HG02943 (cell line): ENCODE measurements around the gene PIGT.

Experiments used
- ATAC-seq: cut with Tn5 transposase; IDR thresholded peaks from one replicate; pipeline ENCODE4 v1.9.1; 2021; ENCODE audit warnings: mild to moderate bottlenecking, low read depth, moderate library complexity; ENCODE audit not compliant: unreplicated experiment

The PIGT gene

GRCh38 chr20:45426320-45427016 is 10.5 kb downstream of the PIGT start:
- no peak for ATAC-seq

GRCh38 chr20:45427236-45428149 is 11.6 kb downstream of the PIGT start:
- ATAC-seq = no peak

DNA sequence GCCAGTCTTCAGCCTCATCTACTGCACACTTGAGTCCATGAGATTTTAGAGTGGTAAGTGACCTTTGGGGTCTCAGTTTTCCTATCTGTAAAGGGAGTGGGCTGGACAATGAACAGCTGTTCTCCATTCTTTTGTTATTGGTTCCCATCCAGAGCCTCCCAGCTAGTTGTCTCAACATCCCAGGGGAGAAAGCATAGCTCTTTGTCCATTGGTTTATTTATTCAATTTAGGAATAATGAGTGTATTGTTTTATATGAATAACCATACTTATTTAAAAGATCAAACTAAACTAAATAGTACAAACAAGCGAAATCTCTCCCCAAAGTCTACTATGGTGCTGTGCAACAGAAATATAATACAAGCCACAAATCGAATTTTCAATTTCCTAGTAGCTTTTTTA is 13.7 kb downstream of the PIGT start:
- ATAC-seq = no peak

DNA sequence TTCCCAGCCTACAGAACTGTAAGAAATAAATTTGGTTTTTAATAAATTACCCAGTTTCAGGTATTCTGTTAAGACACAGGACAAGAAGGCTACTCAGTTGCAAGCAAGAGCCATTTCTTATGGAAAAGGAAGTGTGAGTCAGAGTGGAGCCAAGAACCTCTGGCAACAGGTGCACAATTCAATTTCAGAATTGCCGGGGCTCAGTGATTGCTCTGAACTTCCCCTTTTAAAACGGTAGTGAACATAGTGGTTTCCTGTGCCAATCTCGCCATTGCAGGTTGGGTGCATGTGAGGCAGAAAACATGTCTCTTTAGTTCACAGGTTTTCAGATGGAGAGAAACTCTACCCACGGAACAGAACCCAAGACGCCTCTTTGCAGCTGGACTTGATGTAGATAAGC is 16.4 kb downstream of the PIGT start:
- peak; percentile 65 for ATAC-seq

DNA sequence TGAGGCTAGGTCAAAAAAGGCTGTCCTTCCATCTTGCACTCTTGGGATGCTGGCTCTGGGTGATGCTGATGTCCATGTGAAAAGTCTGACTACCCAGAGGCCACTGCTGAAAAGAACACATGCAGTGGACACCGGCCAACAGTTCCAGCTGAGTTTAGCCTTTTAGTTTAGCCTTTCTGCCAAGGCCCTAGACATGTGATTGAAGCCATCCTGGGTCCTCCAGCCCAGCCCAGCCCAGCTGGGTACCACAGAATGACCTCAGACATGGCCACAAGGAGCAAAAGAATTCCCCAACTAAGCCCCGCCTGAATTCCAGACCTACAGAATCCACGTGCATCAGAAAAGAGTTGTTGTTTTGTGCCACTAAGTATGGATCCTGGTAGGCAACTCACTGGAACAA is 17.4 kb downstream of the PIGT start:
- ATAC-seq = no peak

DNA sequence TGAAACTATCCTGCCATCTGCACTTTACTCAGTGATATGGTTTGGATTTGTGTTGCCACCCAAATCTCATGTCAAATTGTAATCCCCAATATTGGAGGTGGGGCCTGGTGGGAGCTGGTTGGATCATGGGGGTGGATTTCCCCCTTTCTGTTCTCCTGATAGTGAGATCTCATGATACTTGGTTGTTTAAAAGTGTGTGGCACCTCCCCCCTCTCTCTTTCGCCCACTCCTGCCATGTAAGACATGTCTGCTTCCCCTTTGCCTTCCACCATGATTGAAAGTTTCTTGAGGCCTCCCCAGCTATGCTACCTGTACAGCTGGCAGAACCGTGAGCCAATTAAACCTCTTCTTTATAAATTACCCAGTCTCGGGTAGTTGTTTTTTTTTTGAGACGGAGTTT is 18.0 kb downstream of the PIGT start:
- ATAC-seq = no peak

DNA sequence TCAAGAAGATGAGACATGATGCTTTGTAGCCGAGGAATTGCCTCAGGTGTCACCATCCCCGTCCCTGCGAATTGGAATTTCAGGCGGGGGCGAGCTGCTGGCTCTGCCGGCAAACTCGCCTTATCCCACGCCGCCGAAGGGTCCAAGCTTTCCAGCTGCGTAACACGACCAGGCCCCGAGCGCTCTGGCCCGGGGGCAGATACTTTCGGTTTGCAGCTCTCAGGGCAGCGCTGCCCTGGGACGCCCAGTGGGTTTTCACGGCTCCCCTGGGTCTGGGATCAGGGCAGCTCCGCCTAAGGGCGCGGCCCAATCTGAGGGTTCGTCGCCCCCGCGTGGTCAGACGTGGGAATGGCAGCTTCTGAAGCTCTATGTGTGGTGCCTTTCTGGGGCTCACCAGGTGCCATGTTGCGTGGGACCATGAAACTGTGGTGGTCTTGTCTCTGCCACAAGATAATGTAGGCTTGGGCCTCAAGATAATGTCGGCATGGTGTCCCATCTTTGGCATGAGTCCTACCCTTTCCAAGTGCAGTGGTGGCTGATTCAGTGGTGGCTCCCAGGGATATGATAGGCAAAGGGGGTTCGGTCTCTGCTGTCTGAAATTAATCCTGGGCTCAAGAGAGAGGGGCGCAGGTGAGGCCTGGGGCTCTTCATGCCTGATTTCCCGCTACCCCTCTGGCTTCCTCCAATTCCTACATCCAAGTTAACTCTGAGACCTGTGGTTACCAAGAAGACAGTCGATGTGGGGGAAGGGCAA is 21.0 kb downstream of the PIGT start:
- peak; percentile 70 for ATAC-seq

DNA sequence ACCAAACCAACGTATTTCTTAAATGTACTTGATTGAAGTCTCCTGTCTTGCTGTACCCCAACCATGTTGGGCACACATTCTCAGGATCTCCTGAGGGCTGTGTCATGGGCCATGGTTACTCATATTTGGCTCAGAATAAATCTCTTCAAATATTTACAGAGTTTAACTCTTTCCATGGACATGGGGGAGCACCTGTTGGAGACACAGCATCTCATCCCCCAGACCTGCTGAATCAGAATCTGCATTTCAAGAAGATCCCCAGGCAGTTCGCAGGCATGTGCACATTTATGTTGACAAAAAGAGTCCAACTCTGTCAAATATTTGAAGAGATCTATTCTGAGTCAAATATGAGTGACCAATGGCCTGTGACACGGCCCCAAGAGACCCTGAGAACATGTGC is 24.5 kb downstream of the PIGT start:
- no peak for ATAC-seq

GRCh38 chr20:45440891-45441685 is 25.1 kb downstream of the PIGT start:
- no peak for ATAC-seq

- no peak for ATAC-seq
Measured at GRCh38 chr20:45441746-45442145, 25.8 kb downstream of the PIGT start.

DNA sequence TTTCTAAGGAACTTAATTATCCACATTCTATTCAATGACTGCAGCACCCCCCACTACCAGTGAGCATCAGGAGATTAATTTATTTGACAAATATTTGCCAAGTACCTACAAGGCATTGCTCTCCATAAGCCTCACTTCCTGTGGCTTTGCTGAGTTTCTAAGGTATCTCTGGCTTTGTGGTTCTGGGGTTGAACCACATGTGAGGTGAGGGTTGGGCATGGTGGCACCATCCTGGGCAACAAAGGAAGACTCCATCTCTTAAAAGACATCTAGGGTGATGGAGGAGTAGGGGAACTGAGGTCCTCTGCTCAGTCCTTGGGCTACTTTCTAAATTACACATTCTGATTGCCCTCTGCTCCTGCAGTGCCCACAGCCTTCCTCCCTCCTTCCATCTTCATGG is 28.1 kb downstream of the PIGT start:
- ATAC-seq = no peak

GRCh38 chr20:45445805-45446562 is 30.0 kb downstream of the PIGT start:
- ATAC-seq = no peak

DNA sequence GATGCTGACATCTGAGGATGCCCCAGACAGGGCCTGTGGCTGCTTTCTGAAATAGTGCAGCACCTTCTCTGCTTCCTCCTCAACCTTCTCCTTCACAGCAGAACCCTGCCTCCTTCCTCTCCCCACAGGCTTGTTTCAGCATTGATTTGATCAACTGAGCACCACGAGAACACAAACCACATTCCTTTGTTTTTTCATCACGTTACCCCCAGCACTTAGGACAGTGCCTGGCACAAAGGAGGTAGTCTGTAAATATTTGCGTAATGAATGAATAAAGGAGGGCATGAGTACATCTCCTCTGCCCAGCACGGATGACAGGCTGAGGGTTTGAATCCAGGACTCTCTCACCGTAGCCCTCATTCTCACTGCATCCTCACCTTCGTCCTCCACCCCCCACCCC is 32.3 kb downstream of the PIGT start:
- ATAC-seq = no peak

- no peak for ATAC-seq
Measured at GRCh38 chr20:45449528-45449927, 33.6 kb downstream of the PIGT start.

GRCh38 chr20:45450097-45450818 is 34.3 kb downstream of the PIGT start:
- ATAC-seq = no peak

DNA sequence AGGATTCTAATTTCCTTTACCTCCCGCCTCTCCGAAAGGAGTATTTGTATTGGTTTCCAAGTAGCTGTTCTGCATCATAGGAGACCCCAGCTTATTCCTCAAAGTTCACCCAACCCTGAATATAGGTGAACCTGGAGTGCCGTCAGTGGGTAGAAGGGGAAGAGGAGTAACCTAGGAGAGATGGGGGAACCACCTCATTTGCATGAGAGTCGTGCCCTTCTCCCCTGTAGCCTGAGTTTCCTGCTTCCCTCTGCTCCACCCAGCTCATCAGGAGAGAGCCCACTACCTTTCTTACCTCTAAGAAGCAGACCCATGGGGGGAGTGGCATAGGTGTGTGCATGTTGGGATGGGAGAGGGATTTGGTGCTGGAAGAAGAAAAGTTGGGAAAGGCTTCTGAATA is 36.3 kb downstream of the PIGT start:
- ATAC-seq = no peak

- ATAC-seq = no peak
Measured at GRCh38 chr20:45452772-45453691, 37.1 kb downstream of the PIGT start.

DNA sequence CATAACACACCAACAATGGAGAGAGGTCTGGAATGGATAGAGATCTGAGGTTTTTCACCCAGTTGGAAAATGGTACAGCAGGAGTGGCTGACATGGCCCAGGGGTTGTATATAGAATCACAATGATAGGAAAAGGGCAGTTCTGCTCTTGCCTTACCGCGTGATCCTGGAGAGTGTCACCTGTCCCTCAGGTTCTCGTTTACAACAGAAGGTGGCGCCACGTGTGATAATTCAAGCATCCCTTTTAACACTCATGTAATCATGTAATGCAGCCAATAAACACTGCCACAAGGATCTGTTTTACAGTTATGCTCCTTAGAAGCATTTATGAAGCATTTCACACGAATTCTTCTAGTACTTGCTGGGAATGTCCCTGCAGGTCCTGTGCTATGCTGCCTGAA is 40.7 kb downstream of the PIGT start:
- no peak for ATAC-seq
